ENCODE results near the gene DAZL. TPM values are rescaled to one million over a fixed set of nuclear protein-coding genes. Genes with fewer than 3 reads are reported as not detected.

The DAZL gene
- total RNA-seq, 1 experiment from 2014 or later: not detected

GRCh38 chr3:16546186-16547010, 58.8 kb downstream of the DAZL start:
- H3K9me3 ChIP-seq (replicated peaks): no peaks in the 10 kb centered on the region

GRCh38 chr3:16545413-16546185, 59.6 kb downstream of the DAZL start:
- Histone ChIP-seq H3K36me3 (no peaks in the 10 kb centered on the region), H3K9me3 (replicated peaks) (no peaks in the 10 kb centered on the region), H3K27me3 (replicated peaks) (no peaks in the 10 kb centered on the region), H3K4me1 (replicated peaks) (peaks cover 12% of the 10 kb centered on the region), H3K4me3 (no peak overlapping the region), H3K27ac (no peak overlapping the region)
- DNase-seq (ENCODE audit: low read depth in 1 of 2, low spot score in 2 of 2): no peak

More at GRCh38 chr3:16546186-16547010, 58.8 kb downstream of the DAZL start:
- DNase-seq (ENCODE audit: low read depth in 1 of 2, low spot score in 2 of 2): no peak
- Histone ChIP-seq H3K4me3 (no peak overlapping the region), H3K27ac (no peak overlapping the region), H3K4me1 (replicated peaks) (peaks cover 12% of the 10 kb centered on the region), H3K36me3 (no peaks in the 10 kb centered on the region), H3K27me3 (replicated peaks) (no peaks in the 10 kb centered on the region)

- Histone ChIP-seq H3K4me1 (replicated peaks) (peaks cover 1% of the 10 kb centered on the region), H3K27me3 (replicated peaks) (no peaks in the 10 kb centered on the region), H3K4me3 (no peak overlapping the region), H3K9me3 (replicated peaks) (no peaks in the 10 kb centered on the region), H3K27ac (no peak overlapping the region), H3K36me3 (no peaks in the 10 kb centered on the region)
- DNase-seq (ENCODE audit: low read depth in 1 of 2, low spot score in 2 of 2): no peak
Measured at GRCh38 chr3:16543242-16543864, 61.9 kb downstream of the DAZL start.

- H3K27ac ChIP-seq: no peak overlapping the region
- H3K4me1 ChIP-seq (replicated peaks): no peaks in the 10 kb centered on the region
- no peak overlapping the region for H3K4me3 ChIP-seq
- no peak for DNase-seq (ENCODE audit: low read depth in 1 of 2, low spot score in 2 of 2)
- H3K36me3 ChIP-seq: no peaks in the 10 kb centered on the region
- no peaks in the 10 kb centered on the region for H3K9me3 ChIP-seq (replicated peaks)
- no peaks in the 10 kb centered on the region for H3K27me3 ChIP-seq (replicated peaks)
Measured at GRCh38 chr3:16538507-16538906, 66.7 kb downstream of the DAZL start.

- H3K27me3 ChIP-seq (replicated peaks): no peaks in the 10 kb centered on the region
- H3K27ac ChIP-seq: no peak overlapping the region
- no peak overlapping the region for H3K4me3 ChIP-seq
- no peaks in the 10 kb centered on the region for H3K4me1 ChIP-seq (replicated peaks)
- H3K36me3 ChIP-seq: no peaks in the 10 kb centered on the region
- H3K9me3 ChIP-seq (replicated peaks): no peaks in the 10 kb centered on the region
- no peak for DNase-seq (ENCODE audit: low read depth in 1 of 2, low spot score in 2 of 2)
Measured at GRCh38 chr3:16536996-16537395, 68.2 kb downstream of the DAZL start.

Other genes starting within 250 kb of the DAZL start
- 54.3 and 56.5 TPM in 2 replicates for gene RFTN1, start 91.7 kb downstream of the DAZL start, total RNA-seq (2014; rRNA removed; shearing (Covaris generic))